ENCODE data around the gene USP13. TPM values are rescaled to one million over a fixed set of nuclear protein-coding genes. Genes with fewer than 3 reads are reported as not detected.
"Not testable (repeated sequence)": the region's sequence is repeated elsewhere in the genome, so short reads cannot be mapped to it uniquely, and the experiment has no call there.

Gene USP13
- total RNA-seq, 1 experiment from 2014 or later = 14.2 TPM

DNA sequence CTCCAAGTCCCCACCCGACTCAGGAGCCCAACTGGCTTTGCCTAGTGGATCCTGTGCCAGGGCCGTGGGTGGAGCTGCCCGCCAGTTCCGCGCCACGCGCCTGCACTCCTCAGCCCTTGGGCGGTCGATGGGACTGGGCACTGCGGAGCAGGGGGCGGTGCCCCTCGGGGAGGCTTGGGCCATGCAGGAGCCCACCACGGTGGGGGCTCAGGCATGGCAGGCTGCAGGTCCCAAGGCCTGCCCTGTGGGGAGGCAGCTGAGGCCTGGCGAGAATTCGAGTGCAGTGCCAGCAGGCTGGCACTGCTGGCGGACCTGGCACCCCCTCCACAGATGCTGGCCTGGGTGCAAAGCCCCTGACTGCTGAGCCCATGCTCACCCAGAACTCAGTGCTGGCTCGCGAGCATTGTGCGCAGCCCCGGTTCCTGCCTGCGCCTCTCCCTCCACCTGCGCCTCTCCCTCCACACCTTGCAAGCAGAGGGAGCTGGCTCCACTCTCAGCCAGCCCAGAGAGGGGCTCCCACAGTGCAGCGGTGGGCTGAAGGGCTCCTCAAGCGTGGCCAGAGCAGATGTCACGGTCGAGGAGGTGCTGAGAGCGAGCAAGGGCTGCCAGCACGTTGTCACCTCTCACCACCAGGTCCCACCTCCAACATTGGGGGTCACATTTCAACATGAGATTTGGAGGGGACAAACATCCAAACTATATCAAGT lies 122.7 kb downstream of the USP13 start:
- peaks cover 16% of the 10 kb centered on the region for H3K36me3 ChIP-seq
- DNase-seq (ENCODE audit: low read depth in 1 of 2, low spot score in 2 of 2) = no peak

DNA sequence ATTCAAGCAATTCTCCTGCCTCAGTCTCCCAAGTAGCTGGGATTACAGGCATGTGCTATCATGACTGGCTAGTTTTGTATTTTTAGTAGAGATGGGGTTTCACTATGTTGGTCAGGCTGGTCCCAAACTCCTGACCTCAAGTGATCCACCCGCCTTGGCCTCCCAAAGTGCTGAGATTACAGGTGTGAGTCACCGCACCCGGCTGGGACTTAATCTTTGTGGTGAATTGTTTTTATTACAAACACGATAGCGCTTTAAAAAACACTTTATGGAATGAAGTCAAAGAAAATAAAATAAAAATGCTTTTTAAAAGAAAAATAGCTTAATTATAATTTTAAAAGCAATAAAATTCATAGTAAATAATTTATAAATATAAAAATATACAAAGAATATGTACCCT lies 130.0 kb downstream of the USP13 start:
- H3K27ac ChIP-seq; H3K9me3 ChIP-seq (replicated peaks); H3K4me3 ChIP-seq; H3K27me3 ChIP-seq (replicated peaks); H3K4me1 ChIP-seq (replicated peaks): not testable (repeated sequence)
- peak in 1 of 2 experiments; percentile 47 for DNase-seq (ENCODE audit: low read depth in 1 of 2, low spot score in 2 of 2)
- H3K36me3 ChIP-seq = peaks cover 38% of the 10 kb centered on the region

More for the DNA sequence above, 122.7 kb downstream of the USP13 start:
- H3K27me3 ChIP-seq (replicated peaks) = no peaks in the 10 kb centered on the region
- H3K27ac ChIP-seq = no peak overlapping the region
- H3K9me3 ChIP-seq (replicated peaks) = no peaks in the 10 kb centered on the region
- H3K4me3 ChIP-seq = no peak overlapping the region
- H3K4me1 ChIP-seq (replicated peaks) = no peaks in the 10 kb centered on the region

DNA sequence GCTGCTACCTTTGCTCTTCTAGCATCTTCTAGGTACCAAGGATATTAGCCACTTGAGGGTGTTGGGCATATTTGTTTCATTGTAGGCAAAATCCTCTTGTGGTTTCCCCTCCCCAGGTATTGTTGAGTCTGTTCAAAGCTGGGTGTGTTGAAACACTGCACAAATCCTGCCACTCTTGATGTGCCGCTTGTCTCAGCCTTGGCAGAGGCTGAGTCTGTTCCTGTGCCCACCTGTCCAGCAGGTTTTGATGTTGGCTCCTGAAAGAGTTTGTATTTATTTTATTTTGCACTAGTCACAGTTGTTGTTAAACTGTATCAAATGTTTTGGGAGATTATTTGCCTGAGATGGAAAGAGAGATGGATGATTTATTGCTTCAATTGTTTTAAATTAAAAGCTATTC lies 136.2 kb downstream of the USP13 start:
- H3K4me3 ChIP-seq = no peak overlapping the region
- H3K27me3 ChIP-seq (replicated peaks) = no peaks in the 10 kb centered on the region
- H3K27ac ChIP-seq = no peak overlapping the region
- H3K9me3 ChIP-seq (replicated peaks) = no peaks in the 10 kb centered on the region
- H3K36me3 ChIP-seq = peaks cover 6% of the 10 kb centered on the region; the same call in 1 of the 2 replicates
- no peaks in the 10 kb centered on the region for H3K4me1 ChIP-seq (replicated peaks)
- no peak for DNase-seq (ENCODE audit: low read depth in 1 of 2, low spot score in 2 of 2)

DNA sequence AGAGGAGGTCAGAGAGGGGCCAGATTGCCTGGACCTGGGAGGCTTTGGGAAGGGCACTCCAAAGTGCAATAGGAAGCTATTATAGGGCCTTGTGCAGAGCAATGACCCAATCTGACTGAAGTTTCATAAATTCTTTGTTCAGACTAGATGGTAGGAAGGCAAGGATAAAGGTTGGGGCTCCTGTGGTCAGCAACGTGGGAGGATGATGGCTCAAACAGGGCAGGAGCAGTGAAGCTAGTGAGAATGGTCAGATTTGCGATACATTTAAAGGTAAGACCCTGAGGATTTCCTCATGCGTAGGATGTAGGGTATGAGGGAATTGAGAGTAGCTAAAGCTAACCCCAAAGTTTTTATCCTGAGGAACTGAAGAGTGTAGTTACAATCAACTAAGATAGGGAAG lies 139.0 kb downstream of the USP13 start:
- DNase-seq (ENCODE audit: low read depth in 1 of 2, low spot score in 2 of 2) = no peak
- Histone ChIP-seq H3K27me3 (replicated peaks) (no peaks in the 10 kb centered on the region), H3K4me3 (no peak overlapping the region), H3K4me1 (replicated peaks) (no peaks in the 10 kb centered on the region), H3K36me3 (no peaks in the 10 kb centered on the region; the same call in 1 of the 2 replicates), H3K27ac (no peak overlapping the region), H3K9me3 (replicated peaks) (no peaks in the 10 kb centered on the region)

DNA sequence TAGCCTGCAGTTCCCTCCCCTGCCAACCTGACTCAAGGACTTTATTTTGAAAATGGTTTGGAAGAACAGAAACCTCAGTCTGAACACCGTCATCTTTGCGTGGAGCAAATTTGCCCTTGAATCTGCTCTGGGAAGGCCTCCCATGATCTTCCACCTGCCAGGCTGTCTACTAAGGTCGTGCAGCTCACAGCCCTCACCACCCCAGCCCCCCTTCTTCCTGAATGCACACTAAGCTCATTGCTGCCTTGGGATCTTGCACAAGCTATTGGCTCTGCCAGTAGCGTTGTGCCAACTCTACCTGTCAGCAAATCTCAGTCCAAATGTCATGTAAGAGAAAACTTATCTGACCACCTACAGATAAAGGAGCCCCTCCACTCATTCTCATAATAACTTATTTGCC lies 141.5 kb downstream of the USP13 start:
- H3K36me3 ChIP-seq = no peaks in the 10 kb centered on the region
- no peaks in the 10 kb centered on the region for H3K9me3 ChIP-seq (replicated peaks)
- 0 out of 2 replicates have a peak, but pooled peaks cover 3% of the 10 kb centered on the region for H3K27me3 ChIP-seq (replicated peaks)
- H3K4me1 ChIP-seq (replicated peaks) = no peaks in the 10 kb centered on the region
- no peak overlapping the region for H3K27ac ChIP-seq
- no peak for DNase-seq (ENCODE audit: low read depth in 1 of 2, low spot score in 2 of 2)
- no peak overlapping the region for H3K4me3 ChIP-seq

DNA sequence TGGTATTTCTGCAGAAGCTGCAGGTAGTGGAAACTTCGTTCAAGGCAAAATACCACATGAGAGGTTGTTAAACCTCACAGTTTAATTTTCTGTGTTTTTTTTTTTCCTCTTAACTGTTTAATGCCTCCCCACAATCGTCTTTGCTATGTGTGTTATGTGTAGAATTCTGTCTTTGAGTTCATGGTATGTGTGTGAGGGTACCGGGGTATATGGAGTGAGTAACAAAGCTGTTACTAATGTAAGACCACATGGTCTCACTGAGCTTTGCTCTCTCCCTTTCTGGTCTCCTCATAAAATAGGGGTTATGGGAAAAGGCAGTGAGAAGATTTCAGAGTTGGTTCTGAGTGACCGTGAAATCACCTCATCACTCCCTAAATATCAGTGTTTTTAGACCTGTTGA lies 143.6 kb downstream of the USP13 start:
- no peak for DNase-seq (ENCODE audit: low read depth in 1 of 2, low spot score in 2 of 2)
- Histone ChIP-seq H3K9me3 (replicated peaks) (no peaks in the 10 kb centered on the region), H3K4me1 (replicated peaks) (no peaks in the 10 kb centered on the region), H3K4me3 (no peak overlapping the region), H3K27ac (no peak overlapping the region), H3K36me3 (no peaks in the 10 kb centered on the region), H3K27me3 (replicated peaks) (0 out of 2 replicates have a peak, but pooled peaks cover 3% of the 10 kb centered on the region)

DNA sequence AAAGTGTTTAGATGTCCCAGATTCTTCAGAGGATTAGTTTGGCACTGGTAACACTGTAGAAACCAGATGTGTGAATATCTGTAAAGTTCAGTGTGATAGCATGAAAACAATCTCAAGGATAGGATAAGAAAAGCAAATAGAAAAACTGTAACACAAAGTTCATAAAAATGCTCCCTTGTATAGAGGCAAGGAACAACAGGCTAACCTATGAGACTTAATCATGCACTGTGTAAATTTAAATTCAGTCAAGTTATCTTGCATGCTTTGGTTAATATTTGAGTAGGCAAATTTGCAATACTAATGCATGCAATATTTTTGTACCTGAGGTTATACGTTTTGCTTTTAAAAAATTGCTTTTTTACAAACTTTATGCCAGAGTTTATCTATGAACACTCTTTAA lies 144.4 kb downstream of the USP13 start:
- H3K27ac ChIP-seq = no peak overlapping the region
- DNase-seq (ENCODE audit: low read depth in 1 of 2, low spot score in 2 of 2) = no peak
- H3K4me1 ChIP-seq (replicated peaks) = no peaks in the 10 kb centered on the region
- no peaks in the 10 kb centered on the region for H3K36me3 ChIP-seq
- H3K27me3 ChIP-seq (replicated peaks) = 0 out of 2 replicates have a peak, but pooled peaks cover 3% of the 10 kb centered on the region
- H3K4me3 ChIP-seq = no peak overlapping the region
- H3K9me3 ChIP-seq (replicated peaks) = no peaks in the 10 kb centered on the region

DNA sequence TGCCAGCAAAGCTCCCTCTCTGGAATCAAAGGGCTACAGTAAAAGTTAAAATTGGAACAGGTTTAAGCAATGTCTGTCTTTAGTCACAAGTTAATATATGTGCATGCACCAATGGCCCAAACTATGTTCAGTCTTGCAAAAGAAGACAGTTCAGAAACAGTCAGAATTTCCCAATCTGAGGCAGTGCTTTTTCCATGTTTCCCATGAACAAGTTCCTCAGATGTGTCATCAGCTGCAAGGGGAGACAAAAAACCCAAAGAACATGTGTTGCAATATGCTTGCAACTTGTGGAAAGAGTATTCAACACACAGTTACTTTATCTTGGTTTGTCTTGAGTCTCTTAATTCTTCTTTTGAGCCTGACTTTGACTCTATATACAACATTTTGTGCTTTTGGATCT lies 148.4 kb downstream of the USP13 start:
- no peak overlapping the region for H3K4me3 ChIP-seq
- no peak overlapping the region for H3K27ac ChIP-seq
- no peaks in the 10 kb centered on the region for H3K4me1 ChIP-seq (replicated peaks)
- H3K9me3 ChIP-seq (replicated peaks) = no peaks in the 10 kb centered on the region
- DNase-seq (ENCODE audit: low read depth in 1 of 2, low spot score in 2 of 2) = no peak
- H3K36me3 ChIP-seq = no peaks in the 10 kb centered on the region
- peaks cover 3% of the 10 kb centered on the region; the same call in 1 of the 2 replicates for H3K27me3 ChIP-seq (replicated peaks)

DNA sequence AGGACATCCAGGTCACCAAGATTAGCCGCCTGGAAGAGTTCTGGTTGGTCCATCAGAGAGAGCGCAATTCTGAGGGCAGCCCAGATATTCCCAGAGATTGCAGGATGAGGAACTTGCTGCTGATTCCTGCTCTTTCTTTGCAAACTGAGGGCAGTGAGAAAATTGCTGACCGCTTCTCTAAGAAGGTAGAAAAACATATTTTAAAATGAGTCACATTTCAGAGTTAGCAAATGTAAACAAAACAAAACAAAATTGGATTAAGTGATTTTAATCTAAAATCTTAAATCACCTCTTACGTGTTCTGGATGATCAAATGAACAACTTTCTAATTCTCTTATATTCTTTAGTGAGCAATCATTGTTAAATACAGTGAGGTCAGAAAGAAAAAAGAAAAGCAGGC lies 149.0 kb downstream of the USP13 start:
- Histone ChIP-seq H3K36me3 (no peaks in the 10 kb centered on the region), H3K4me3 (no peak overlapping the region), H3K9me3 (replicated peaks) (no peaks in the 10 kb centered on the region), H3K4me1 (replicated peaks) (no peaks in the 10 kb centered on the region), H3K27me3 (replicated peaks) (peaks cover 3% of the 10 kb centered on the region; the same call in 1 of the 2 replicates), H3K27ac (no peak overlapping the region)
- DNase-seq (ENCODE audit: low read depth in 1 of 2, low spot score in 2 of 2) = no peak

DNA sequence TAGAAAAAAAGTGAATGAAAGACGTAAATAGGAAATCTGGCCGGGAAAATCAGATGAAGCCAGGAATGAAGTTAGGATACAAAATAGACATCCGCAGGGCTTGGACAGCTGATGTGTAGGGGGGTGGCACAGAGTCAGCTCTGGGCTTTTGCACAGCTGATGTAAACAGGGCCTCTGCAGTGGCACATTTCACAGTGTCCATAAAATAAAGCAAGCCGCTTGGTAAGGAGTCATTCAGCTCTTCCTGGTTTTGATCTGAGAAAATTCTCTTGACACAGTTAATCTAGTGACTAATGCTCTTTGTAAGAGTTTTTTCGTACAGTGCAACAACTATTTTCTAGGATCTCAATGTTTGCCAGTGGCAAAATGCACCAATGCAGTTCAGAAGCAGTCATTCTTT lies 153.3 kb downstream of the USP13 start:
- Histone ChIP-seq H3K27me3 (replicated peaks) (no peaks in the 10 kb centered on the region; the same call in 1 of the 2 replicates), H3K36me3 (no peaks in the 10 kb centered on the region), H3K27ac (no peak overlapping the region), H3K9me3 (replicated peaks) (no peaks in the 10 kb centered on the region), H3K4me1 (replicated peaks) (no peaks in the 10 kb centered on the region), H3K4me3 (no peak overlapping the region)
- no peak for DNase-seq (ENCODE audit: low read depth in 1 of 2, low spot score in 2 of 2)

DNA sequence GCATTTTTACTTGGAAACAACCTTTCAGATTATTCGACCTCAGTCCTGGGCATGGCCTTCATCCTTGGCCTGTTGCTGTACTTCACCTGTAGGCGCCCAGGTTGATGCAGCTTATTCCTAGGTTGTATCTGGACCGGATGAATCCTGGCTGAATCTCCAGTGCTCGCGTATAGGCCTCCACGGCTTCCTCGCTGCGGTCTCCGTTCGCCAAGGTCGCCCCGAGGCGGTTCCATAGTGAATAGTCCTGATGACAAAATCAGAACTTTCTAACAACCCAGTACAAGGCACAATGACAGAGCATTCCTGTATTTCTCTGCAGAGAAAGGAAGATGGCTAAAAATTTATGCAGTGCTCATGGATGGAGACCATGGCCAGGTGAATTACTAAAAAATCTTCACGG lies 154.7 kb downstream of the USP13 start:
- H3K27me3 ChIP-seq (replicated peaks) = no peaks in the 10 kb centered on the region; the same call in 1 of the 2 replicates
- H3K4me3 ChIP-seq = no peak overlapping the region

DNA sequence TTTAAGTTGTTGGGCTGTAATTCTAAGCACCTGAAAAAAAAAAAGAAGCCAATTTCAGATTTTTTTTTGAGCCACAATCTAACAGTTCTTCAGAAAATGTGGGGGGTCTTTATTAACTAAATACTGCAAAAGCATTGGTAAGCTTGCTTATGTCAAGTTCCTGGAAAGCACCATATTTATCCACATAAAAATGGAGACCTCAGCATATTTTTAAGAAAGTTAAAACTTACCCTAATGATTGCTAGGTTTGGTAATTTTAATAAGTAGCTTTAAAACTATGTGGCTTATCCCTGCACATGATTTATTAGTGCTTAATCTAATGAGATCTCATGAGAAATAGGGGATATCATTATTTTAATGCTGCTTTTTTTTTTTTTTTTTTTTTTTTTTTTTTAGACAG lies 156.8 kb downstream of the USP13 start:
- DNase-seq (ENCODE audit: low read depth in 1 of 2, low spot score in 2 of 2) = no peak
- H3K36me3 ChIP-seq = no peaks in the 10 kb centered on the region
- H3K27ac ChIP-seq = no peak overlapping the region
- no peak overlapping the region for H3K4me3 ChIP-seq
- no peaks in the 10 kb centered on the region for H3K9me3 ChIP-seq (replicated peaks)
- no peaks in the 10 kb centered on the region; the same call in 1 of the 2 replicates for H3K27me3 ChIP-seq (replicated peaks)
- H3K4me1 ChIP-seq (replicated peaks) = no peaks in the 10 kb centered on the region

More for the DNA sequence above, 154.7 kb downstream of the USP13 start:
- Histone ChIP-seq H3K9me3 (replicated peaks) (no peaks in the 10 kb centered on the region), H3K36me3 (no peaks in the 10 kb centered on the region), H3K27ac (no peak overlapping the region), H3K4me1 (replicated peaks) (no peaks in the 10 kb centered on the region)
- DNase-seq (ENCODE audit: low read depth in 1 of 2, low spot score in 2 of 2) = no peak

DNA sequence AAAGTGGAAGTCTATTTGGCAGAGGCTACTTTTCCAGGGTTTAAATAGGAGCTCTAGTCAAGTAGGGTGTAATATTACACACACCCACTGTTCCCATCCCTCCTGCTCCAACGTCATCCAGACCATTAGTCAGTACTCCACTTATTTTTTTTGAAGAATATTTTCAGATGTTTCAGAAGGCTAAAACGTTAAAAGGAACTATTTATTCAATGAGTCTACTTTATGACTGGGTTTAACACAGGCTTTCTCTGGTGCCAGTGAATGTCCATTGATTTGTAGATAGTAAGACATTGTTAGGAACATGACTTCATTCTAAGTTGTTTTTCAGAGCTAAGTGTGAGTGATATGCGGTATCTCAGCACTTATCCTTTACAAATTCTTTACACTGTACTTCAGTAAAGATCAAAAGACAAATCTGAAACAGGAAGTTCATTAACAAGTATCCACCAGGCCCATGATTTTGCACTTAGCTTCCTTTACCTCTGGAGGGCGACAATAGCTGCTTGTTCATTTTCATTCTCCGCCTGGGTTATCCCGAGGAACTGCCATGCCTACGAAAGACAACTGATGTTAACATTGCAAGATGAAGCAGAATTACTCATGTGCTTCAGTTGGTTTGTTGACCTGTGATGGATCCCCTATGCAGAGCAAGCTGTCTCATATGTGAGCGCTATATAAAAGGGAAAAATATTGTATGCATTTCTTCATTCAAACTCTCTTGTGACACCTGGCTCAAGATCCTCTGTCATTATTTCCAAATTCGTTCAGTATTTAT lies 158.7 kb downstream of the USP13 start:
- Histone ChIP-seq H3K27ac (no peak overlapping the region), H3K4me1 (replicated peaks) (no peaks in the 10 kb centered on the region), H3K9me3 (replicated peaks) (no peaks in the 10 kb centered on the region), H3K4me3 (no peak overlapping the region), H3K27me3 (replicated peaks) (no peaks in the 10 kb centered on the region), H3K36me3 (no peaks in the 10 kb centered on the region)
- peak; percentile 31 to 47 for DNase-seq (ENCODE audit: low read depth in 1 of 2, low spot score in 2 of 2)

DNA sequence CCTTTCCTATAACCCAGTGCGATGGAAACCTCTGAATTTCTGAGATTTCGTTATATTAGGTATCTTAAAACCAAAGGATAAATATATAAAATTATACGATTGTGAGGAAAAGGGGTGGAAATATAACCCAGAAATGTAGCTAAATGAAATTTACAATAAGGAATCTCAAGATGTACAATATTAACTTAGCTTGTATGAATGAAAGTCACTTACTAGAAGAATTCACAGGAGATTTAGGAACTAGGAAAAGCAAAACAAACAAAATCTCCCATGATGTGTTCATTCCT lies 159.2 kb downstream of the USP13 start:
- no peak for DNase-seq (ENCODE audit: low read depth in 1 of 2, low spot score in 2 of 2)
- no peak overlapping the region for H3K27ac ChIP-seq
- no peaks in the 10 kb centered on the region for H3K27me3 ChIP-seq (replicated peaks)
- H3K4me1 ChIP-seq (replicated peaks) = no peaks in the 10 kb centered on the region
- no peak overlapping the region for H3K4me3 ChIP-seq
- H3K36me3 ChIP-seq = no peaks in the 10 kb centered on the region
- no peaks in the 10 kb centered on the region for H3K9me3 ChIP-seq (replicated peaks)

All from SJSA1 (cell line).